ENCODE data around the gene MAEL.

DNA sequence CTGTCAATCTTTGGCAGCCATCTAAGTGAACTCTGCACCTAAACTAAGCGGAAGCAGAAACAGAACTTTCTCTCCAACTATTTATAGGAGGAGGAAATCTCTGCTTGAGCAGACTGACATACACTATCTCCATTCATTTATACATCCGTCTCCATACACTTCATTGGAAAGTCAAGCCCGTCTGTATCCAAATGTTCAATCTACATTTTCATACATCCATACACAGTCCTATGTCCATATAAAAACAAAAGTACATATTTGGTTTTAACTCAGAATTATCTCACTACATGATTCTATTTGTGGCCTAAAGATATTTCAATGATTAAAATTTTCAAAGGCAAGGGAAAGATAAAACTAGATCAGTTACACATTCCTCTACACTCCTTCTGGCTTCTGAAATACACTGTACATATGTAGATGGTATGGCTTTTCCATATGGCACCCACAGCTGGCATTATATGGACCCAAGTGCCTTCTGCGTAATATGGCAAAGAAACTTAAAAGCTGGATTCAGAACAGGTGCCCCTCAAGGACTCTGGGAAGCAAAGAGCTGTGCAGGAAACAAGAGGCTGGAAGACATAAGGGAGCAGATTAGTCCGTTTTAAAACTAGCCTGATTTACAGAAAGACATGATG lies 49.2 kb upstream of the MAEL start:
- TF ChIP-seq CTCF (IDR thresholded peaks at IDR 0.05; ENCODE audit: poor library complexity, severe bottlenecking): no peak
- TF ChIP-seq POLR2AphosphoS5 (IDR thresholded peaks at IDR 0.05): no peak
- TF ChIP-seq EZH2 (IDR thresholded peaks at IDR 0.05; ENCODE audit: borderline replicate concordance, insufficient read depth, low read length, poor library complexity, severe bottlenecking): no peak
- no peak for TF ChIP-seq EP300 (conservative IDR thresholded peaks at IDR 0.05; ENCODE audit: poor library complexity, severe bottlenecking)
- TF ChIP-seq RAD21 (conservative IDR thresholded peaks at IDR 0.05): no peak
- TF ChIP-seq MXI1 (conservative IDR thresholded peaks at IDR 0.05; ENCODE audit: poor library complexity, severe bottlenecking): no peak
- TF ChIP-seq, protein P1, sequence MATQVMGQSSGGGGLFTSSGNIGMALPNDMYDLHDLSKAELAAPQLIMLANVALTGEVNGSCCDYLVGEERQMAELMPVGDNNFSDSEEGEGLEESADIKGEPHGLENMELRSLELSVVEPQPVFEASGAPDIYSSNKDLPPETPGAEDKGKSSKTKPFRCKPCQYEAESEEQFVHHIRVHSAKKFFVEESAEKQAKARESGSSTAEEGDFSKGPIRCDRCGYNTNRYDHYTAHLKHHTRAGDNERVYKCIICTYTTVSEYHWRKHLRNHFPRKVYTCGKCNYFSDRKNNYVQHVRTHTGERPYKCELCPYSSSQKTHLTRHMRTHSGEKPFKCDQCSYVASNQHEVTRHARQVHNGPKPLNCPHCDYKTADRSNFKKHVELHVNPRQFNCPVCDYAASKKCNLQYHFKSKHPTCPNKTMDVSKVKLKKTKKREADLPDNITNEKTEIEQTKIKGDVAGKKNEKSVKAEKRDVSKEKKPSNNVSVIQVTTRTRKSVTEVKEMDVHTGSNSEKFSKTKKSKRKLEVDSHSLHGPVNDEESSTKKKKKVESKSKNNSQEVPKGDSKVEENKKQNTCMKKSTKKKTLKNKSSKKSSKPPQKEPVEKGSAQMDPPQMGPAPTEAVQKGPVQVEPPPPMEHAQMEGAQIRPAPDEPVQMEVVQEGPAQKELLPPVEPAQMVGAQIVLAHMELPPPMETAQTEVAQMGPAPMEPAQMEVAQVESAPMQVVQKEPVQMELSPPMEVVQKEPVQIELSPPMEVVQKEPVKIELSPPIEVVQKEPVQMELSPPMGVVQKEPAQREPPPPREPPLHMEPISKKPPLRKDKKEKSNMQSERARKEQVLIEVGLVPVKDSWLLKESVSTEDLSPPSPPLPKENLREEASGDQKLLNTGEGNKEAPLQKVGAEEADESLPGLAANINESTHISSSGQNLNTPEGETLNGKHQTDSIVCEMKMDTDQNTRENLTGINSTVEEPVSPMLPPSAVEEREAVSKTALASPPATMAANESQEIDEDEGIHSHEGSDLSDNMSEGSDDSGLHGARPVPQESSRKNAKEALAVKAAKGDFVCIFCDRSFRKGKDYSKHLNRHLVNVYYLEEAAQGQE (IDR thresholded peaks at IDR 0.05; ENCODE audit: borderline replicate concordance): no peak
- no peak for TF ChIP-seq SMC3 (conservative IDR thresholded peaks at IDR 0.05; ENCODE audit: poor library complexity)
- no peak for TF ChIP-seq TAF1 (IDR thresholded peaks at IDR 0.05; ENCODE audit: low read depth)

Measured in neural cell (in vitro differentiated cells).